GM23338 (cell line): ENCODE measurements around the gene GOLGA6A. TPM values are rescaled to one million over a fixed set of nuclear protein-coding genes. Genes with fewer than 3 reads are reported as not detected.
A peak's percentile ranks its signal among the peaks of the same experiment; 100 is the strongest.

Source experiments
- ATAC-seq: fragments of 200-7000 bp; cut with Tn5 transposase; 3 replicates; pipeline ENCODE4 v1.9.1; 2020
- DNase-seq: peaks from one replicate; pipeline ENCODE4 v3.0.0-alpha.2; 2015; ENCODE audit warnings: low spot score
- H2AFZ ChIP-seq: fragments of 200-600 bp; sonication (generic); 2 replicates; pipeline ENCODE4 v1.8.0; 2016; ENCODE audit warnings: antibody characterized with exemption, mild to moderate bottlenecking, moderate library complexity
- H3F3A ChIP-seq: fragments of 200-600 bp; sonication (generic); replicated peaks from 2 replicates; pipeline ENCODE4 v1.8.0; 2017; ENCODE audit warnings: antibody characterized with exemption, mixed run types, low read depth
- H3K27ac ChIP-seq: fragments of 200-600 bp; sonication (generic); 2 replicates; pipeline ENCODE4 v1.6.1; 2016; ENCODE audit warnings: low read depth
- H3K27me3 ChIP-seq: fragments of 200-600 bp; sonication (generic); 2 replicates; pipeline ENCODE4 v1.8.0; 2016; ENCODE audit warnings: mild to moderate bottlenecking, mixed run types, moderate library complexity; ENCODE audit not compliant: insufficient read depth
- H3K36me3 ChIP-seq: fragments of 200-600 bp; sonication (generic); 2 replicates; pipeline ENCODE4 v1.8.0; 2016; ENCODE audit warnings: mild to moderate bottlenecking; ENCODE audit not compliant: insufficient read depth
- H3K4me1 ChIP-seq: fragments of 200-600 bp; sonication (generic); 2 replicates; pipeline ENCODE4 v1.8.0; 2016; ENCODE audit warnings: mild to moderate bottlenecking, moderate library complexity; ENCODE audit not compliant: insufficient read depth
- H3K4me2 ChIP-seq: fragments of 200-600 bp; sonication (generic); 2 replicates; pipeline ENCODE4 v1.7.1; 2017; ENCODE audit warnings: mixed run types
- H3K4me3 ChIP-seq: fragments of 200-600 bp; sonication (generic); 2 replicates; pipeline ENCODE4 v1.6.1; 2016; ENCODE audit warnings: mixed run types
- H3K79me2 ChIP-seq: fragments of 200-600 bp; sonication (generic); replicated peaks from 2 replicates; pipeline ENCODE4 v1.8.0; 2017; ENCODE audit warnings: mild to moderate bottlenecking; ENCODE audit not compliant: insufficient read depth
- H3K9me2 ChIP-seq: fragments of 200-600 bp; sonication (generic); 2 replicates; pipeline ENCODE4 v1.8.0; 2017; ENCODE audit not compliant: insufficient read depth
- H4K20me1 ChIP-seq: fragments of 200-600 bp; sonication (generic); replicated peaks from 2 replicates; pipeline ENCODE4 v1.8.0; 2017; ENCODE audit warnings: mild to moderate bottlenecking; ENCODE audit not compliant: insufficient read depth
- H3K27ac Mint-ChIP-seq: 2 replicates; pipeline ENCODE4 v1.8.0; 2020; ENCODE audit warnings: inconsistent platforms, mild to moderate bottlenecking, moderate library complexity, mixed read lengths
- H3K27me3 Mint-ChIP-seq: 3 replicates; pipeline ENCODE4 v1.8.0; 2022; ENCODE audit warnings: low read depth, mild to moderate bottlenecking, moderate library complexity, mixed read lengths, inconsistent platforms; ENCODE audit not compliant: insufficient read depth, poor library complexity
- H3K36me3 Mint-ChIP-seq: 3 replicates; pipeline ENCODE4 v1.8.0; 2021; ENCODE audit warnings: low read depth, mild to moderate bottlenecking, inconsistent platforms, moderate library complexity, mixed read lengths
- H3K4me1 Mint-ChIP-seq: 3 replicates; pipeline ENCODE4 v1.8.0; 2020; ENCODE audit warnings: mild to moderate bottlenecking, inconsistent platforms, mixed read lengths
- H3K4me3 Mint-ChIP-seq: 3 replicates; pipeline ENCODE4 v1.8.0; 2021; ENCODE audit warnings: moderate library complexity, mild to moderate bottlenecking, inconsistent platforms, mixed read lengths
- H3K9me3 Mint-ChIP-seq: 3 replicates; pipeline ENCODE4 v1.8.0; 2020; ENCODE audit warnings: moderate library complexity, mild to moderate bottlenecking, inconsistent platforms, mixed read lengths
- CREB1 ChIP-seq: fragments of 250-450 bp; sonication (Bioruptor Pico); IDR thresholded peaks from 2 replicates; pipeline ENCODE4 v1.5.0; 2020; ENCODE audit warnings: low read depth, mild to moderate bottlenecking, moderate library complexity
- EZH2 ChIP-seq: fragments of 200-600 bp; sonication (generic); IDR thresholded peaks from one replicate; pipeline ENCODE4 v1.8.0; 2017; ENCODE audit warnings: antibody characterized with exemption, mild to moderate bottlenecking, low read depth; ENCODE audit not compliant: unreplicated experiment
- EZH2phosphoT487 ChIP-seq: fragments of 200-600 bp; sonication (generic); IDR thresholded peaks from one replicate; pipeline ENCODE4 v1.8.1; 2018; ENCODE audit warnings: antibody characterized with exemption; ENCODE audit not compliant: unreplicated experiment
- JUNB ChIP-seq: IDR thresholded peaks from one replicate; pipeline ENCODE4 v1.6.1; 2016; ENCODE audit warnings: antibody characterized with exemption; ENCODE audit not compliant: unreplicated experiment
- NANOG ChIP-seq: IDR thresholded peaks from 2 replicates; pipeline ENCODE4 v1.6.1; 2016; ENCODE audit warnings: antibody characterized with exemption, borderline replicate concordance
- POLR2AphosphoS5 ChIP-seq: IDR thresholded peaks from 2 replicates; pipeline ENCODE4 v1.6.1; 2016; ENCODE audit warnings: antibody characterized with exemption, low read depth
- STAT1 ChIP-seq: IDR thresholded peaks from one replicate; pipeline ENCODE4 v1.6.1; 2016; ENCODE audit warnings: antibody characterized with exemption; ENCODE audit not compliant: unreplicated experiment
- ZNF331 ChIP-seq: fragments of 250-450 bp; sonication (Bioruptor Pico); IDR thresholded peaks from 2 replicates; pipeline ENCODE4 v1.5.0; 2020; ENCODE audit warnings: low read depth, mild to moderate bottlenecking, moderate library complexity
- polyA plus RNA-seq: library from polyadenylated mRNA; unstranded; fragments of >200 nt; fragmentation: Nextera tagmentation; extraction: Ambion mirVana; gene quantifications from 2 replicates; pipeline ENCODE4 v1.2.1, GENCODE V29; 2016
- total RNA-seq: library from RNA; depleted of rRNA; stranded (reverse); fragments of >200 nt; shearing (Covaris generic); gene quantifications from 2 replicates; pipeline ENCODE4 v1.2.3, GENCODE V29; 2014
- TF ChIP-seq, protein P1 (sequence below), 2 experiments: fragments of 200-600 bp in 1 of 2; sonication (generic) in 1 of 2; conservative IDR thresholded peaks; 2 replicates each; pipeline versions ENCODE4 v1.5.1 to v1.6.1; 2016 to 2017; ENCODE audit warnings: antibody characterized with exemption in 2 of 2, low read depth in 2 of 2, mild to moderate bottlenecking in 2 of 2, moderate library complexity in 1 of 2
- TF ChIP-seq, protein P2 (sequence below): fragments of 250-450 bp; sonication (Bioruptor Pico); IDR thresholded peaks from 2 replicates; pipeline ENCODE4 v1.5.0; 2020; ENCODE audit warnings: mild to moderate bottlenecking, moderate library complexity

GOLGA6A gene
- total and polyA plus RNA-seq, 2 experiments from 2014 or later, result 0.18 to 2.1 TPM

DNA sequence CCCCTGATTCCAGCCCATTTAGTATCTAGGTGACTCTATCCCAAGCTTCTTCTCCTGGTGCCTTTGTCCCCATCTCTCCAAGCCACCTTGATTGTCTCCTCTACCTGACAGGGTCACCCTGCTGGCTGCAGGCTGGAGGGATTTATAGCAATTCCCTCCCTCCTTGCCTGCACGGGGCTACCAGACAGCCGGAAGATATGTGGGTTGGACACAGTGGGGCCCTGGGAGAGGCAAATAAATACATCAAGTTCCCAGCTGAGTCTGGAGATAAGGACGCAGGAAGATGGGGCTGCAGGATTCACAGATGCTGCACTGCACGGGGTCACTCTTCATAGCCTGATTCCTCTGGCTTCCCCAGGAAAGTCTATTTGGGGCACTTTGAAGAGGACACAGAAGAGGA, 38.7 kb upstream of the GOLGA6A start:
- H3K4me1 ChIP-seq, result peaks cover 15% of the 10 kb centered on the region
- peaks cover 23% of the 10 kb centered on the region for H3K27me3 ChIP-seq
- no peaks in the 10 kb centered on the region for H3K36me3 ChIP-seq
- H3K9me3 Mint-ChIP-seq, result peaks cover 9% of the 10 kb centered on the region
- H3K4me3 Mint-ChIP-seq, result no peak overlapping the region
- H3F3A ChIP-seq, result no peaks in the 10 kb centered on the region
- TF ChIP-seq ZNF331 (CRISPR knock-in tag), result no peak
- TF ChIP-seq, protein P1, sequence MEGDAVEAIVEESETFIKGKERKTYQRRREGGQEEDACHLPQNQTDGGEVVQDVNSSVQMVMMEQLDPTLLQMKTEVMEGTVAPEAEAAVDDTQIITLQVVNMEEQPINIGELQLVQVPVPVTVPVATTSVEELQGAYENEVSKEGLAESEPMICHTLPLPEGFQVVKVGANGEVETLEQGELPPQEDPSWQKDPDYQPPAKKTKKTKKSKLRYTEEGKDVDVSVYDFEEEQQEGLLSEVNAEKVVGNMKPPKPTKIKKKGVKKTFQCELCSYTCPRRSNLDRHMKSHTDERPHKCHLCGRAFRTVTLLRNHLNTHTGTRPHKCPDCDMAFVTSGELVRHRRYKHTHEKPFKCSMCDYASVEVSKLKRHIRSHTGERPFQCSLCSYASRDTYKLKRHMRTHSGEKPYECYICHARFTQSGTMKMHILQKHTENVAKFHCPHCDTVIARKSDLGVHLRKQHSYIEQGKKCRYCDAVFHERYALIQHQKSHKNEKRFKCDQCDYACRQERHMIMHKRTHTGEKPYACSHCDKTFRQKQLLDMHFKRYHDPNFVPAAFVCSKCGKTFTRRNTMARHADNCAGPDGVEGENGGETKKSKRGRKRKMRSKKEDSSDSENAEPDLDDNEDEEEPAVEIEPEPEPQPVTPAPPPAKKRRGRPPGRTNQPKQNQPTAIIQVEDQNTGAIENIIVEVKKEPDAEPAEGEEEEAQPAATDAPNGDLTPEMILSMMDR (conservative IDR thresholded peaks at IDR 0.05; ENCODE audit: low read depth in 2 of 2), result no peak
- no peak for TF ChIP-seq STAT1
- TF ChIP-seq JUNB, result no peak
- no peak for TF ChIP-seq NANOG
- TF ChIP-seq EZH2, result no peak
- no peak for TF ChIP-seq EZH2phosphoT487
- H4K20me1 ChIP-seq, result no peaks in the 10 kb centered on the region
- no peak overlapping the region for H3K27ac ChIP-seq
- peaks cover 27% of the 10 kb centered on the region for H3K27me3 Mint-ChIP-seq
- ATAC-seq, result no peak
- H3K36me3 Mint-ChIP-seq, result peaks cover 7% of the 10 kb centered on the region; the same call in 1 of the 3 replicates
- H3K4me2 ChIP-seq, result no peak overlapping the region
- peaks cover 31% of the 10 kb centered on the region for H3K4me1 Mint-ChIP-seq
- no peaks in the 10 kb centered on the region for H3K79me2 ChIP-seq
- no peak for DNase-seq
- no peak overlapping the region for H3K27ac Mint-ChIP-seq
- no peaks in the 10 kb centered on the region for H3K9me2 ChIP-seq
- H3K4me3 ChIP-seq, result no peak overlapping the region
- H2AFZ ChIP-seq, result peak overlapping the region; percentile 32; the same call in 1 of the 2 replicates

DNA sequence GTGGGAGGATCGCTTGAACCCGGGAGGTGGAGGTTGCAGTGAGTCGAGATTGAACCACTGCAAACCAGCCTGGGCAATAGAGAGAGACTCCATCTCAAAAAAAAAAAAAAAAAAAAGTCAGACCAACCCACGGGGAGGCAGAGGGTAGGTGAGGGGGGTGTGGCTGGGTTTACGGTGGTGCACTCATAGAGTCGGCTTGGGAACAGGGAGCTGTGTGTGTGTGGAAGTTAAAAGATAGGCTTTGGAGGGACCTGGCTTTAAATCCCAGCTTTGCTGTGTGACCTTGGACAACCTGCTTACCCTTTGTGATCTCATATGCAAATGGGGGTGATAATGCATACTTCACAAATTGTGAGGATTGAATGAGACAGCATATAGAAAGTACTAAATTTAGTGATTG, 38.1 kb upstream of the GOLGA6A start:
- Mint-ChIP-seq H3K36me3 (peaks cover 7% of the 10 kb centered on the region; the same call in 1 of the 3 replicates), H3K4me3 (no peak overlapping the region), H3K27ac (no peak overlapping the region), H3K4me1 (peaks cover 31% of the 10 kb centered on the region), H3K27me3 (peaks cover 24% of the 10 kb centered on the region), H3K9me3 (peaks cover 9% of the 10 kb centered on the region)
- Histone ChIP-seq H3K9me2 (no peaks in the 10 kb centered on the region), H3K27ac (no peak overlapping the region), H3K79me2 (no peaks in the 10 kb centered on the region), H3F3A (no peaks in the 10 kb centered on the region), H3K4me2 (no peak overlapping the region), H4K20me1 (no peaks in the 10 kb centered on the region), H2AFZ (no peak overlapping the region), H3K36me3 (no peaks in the 10 kb centered on the region), H3K27me3 (peaks cover 17% of the 10 kb centered on the region), H3K4me1 (peaks cover 15% of the 10 kb centered on the region), H3K4me3 (no peak overlapping the region)
- no peak for DNase-seq
- no peak for ATAC-seq
- TF ChIP-seq, protein P1 (conservative IDR thresholded peaks at IDR 0.05; ENCODE audit: low read depth in 2 of 2), result no peak
- TF ChIP-seq EZH2 (no peak), POLR2AphosphoS5 (no peak), NANOG (no peak), CREB1 (CRISPR knock-in tag) (no peak), STAT1 (no peak), JUNB (no peak)
- TF ChIP-seq, protein P2, sequence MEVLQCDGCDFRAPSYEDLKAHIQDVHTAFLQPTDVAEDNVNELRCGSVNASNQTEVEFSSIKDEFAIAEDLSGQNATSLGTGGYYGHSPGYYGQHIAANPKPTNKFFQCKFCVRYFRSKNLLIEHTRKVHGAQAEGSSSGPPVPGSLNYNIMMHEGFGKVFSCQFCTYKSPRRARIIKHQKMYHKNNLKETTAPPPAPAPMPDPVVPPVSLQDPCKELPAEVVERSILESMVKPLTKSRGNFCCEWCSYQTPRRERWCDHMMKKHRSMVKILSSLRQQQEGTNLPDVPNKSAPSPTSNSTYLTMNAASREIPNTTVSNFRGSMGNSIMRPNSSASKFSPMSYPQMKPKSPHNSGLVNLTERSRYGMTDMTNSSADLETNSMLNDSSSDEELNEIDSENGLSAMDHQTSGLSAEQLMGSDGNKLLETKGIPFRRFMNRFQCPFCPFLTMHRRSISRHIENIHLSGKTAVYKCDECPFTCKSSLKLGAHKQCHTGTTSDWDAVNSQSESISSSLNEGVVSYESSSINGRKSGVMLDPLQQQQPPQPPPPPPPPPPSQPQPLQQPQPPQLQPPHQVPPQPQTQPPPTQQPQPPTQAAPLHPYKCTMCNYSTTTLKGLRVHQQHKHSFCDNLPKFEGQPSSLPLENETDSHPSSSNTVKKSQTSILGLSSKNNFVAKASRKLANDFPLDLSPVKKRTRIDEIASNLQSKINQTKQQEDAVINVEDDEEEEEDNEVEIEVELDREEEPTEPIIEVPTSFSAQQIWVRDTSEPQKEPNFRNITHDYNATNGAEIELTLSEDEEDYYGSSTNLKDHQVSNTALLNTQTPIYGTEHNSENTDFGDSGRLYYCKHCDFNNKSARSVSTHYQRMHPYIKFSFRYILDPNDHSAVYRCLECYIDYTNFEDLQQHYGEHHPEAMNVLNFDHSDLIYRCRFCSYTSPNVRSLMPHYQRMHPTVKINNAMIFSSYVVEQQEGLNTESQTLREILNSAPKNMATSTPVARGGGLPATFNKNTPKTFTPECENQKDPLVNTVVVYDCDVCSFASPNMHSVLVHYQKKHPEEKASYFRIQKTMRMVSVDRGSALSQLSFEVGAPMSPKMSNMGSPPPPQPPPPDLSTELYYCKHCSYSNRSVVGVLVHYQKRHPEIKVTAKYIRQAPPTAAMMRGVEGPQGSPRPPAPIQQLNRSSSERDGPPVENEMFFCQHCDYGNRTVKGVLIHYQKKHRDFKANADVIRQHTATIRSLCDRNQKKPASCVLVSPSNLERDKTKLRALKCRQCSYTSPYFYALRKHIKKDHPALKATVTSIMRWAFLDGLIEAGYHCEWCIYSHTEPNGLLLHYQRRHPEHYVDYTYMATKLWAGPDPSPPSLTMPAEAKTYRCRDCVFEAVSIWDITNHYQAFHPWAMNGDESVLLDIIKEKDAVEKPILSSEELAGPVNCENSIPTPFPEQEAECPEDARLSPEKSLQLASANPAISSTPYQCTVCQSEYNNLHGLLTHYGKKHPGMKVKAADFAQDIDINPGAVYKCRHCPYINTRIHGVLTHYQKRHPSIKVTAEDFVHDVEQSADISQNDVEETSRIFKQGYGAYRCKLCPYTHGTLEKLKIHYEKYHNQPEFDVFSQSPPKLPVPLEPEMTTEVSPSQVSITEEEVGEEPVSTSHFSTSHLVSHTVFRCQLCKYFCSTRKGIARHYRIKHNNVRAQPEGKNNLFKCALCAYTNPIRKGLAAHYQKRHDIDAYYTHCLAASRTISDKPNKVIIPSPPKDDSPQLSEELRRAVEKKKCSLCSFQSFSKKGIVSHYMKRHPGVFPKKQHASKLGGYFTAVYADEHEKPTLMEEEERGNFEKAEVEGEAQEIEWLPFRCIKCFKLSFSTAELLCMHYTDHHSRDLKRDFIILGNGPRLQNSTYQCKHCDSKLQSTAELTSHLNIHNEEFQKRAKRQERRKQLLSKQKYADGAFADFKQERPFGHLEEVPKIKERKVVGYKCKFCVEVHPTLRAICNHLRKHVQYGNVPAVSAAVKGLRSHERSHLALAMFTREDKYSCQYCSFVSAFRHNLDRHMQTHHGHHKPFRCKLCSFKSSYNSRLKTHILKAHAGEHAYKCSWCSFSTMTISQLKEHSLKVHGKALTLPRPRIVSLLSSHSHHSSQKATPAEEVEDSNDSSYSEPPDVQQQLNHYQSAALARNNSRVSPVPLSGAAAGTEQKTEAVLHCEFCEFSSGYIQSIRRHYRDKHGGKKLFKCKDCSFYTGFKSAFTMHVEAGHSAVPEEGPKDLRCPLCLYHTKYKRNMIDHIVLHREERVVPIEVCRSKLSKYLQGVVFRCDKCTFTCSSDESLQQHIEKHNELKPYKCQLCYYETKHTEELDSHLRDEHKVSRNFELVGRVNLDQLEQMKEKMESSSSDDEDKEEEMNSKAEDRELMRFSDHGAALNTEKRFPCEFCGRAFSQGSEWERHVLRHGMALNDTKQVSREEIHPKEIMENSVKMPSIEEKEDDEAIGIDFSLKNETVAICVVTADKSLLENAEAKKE (CRISPR knock-in tag), result no peak
